H1 (cell line): ENCODE measurements around the gene NPHP4. TPM values are rescaled to one million over a fixed set of nuclear protein-coding genes. Genes with fewer than 3 reads are reported as not detected.

Experiments
- CTCF ChIA-PET: fragments of 300-600 bp; sonication (Branson Sonifier 250); formaldehyde crosslinking; loops from one replicate; lab custom pipeline; 2021; ENCODE audit not compliant: partially characterized antibody; lab: Charles Lee
- POLR2A ChIA-PET: fragments of 300-600 bp; sonication (Branson Sonifier 250); formaldehyde crosslinking; loops from one replicate; lab custom pipeline; 2021; ENCODE audit warnings: inconsistent platforms; ENCODE audit not compliant: partially characterized antibody; lab: Charles Lee
- DNase-seq, 2 experiments: peaks; one replicate each; pipeline versions ENCODE4 v3.0.0 to v3.0.0-alpha.2; 2010 to 2022; ENCODE audit warnings: low spot score in 2 of 2, low read depth in 1 of 2, mixed read lengths in 1 of 2
- FAIRE-seq: peaks from 2 replicates; lab custom pipeline; 2011; peaks lifted over from hg19 to GRCh38; lab: Jason Lieb, UNC
- H2AFZ ChIP-seq: 2 replicates; pipeline ENCODE4 v1.8.1; 2012; ENCODE audit warnings: low read length, inconsistent platforms
- H2AK5ac ChIP-seq: 2 replicates; pipeline ENCODE4 v1.6.1; 2013; ENCODE audit warnings: low read depth, low read length
- H2BK120ac ChIP-seq: replicated peaks from 2 replicates; pipeline ENCODE3; 2013; ENCODE audit warnings: low read depth, low read length, inconsistent platforms
- H2BK12ac ChIP-seq: 2 replicates; pipeline ENCODE4 v1.6.1; 2013; ENCODE audit warnings: low read depth, low read length
- H2BK15ac ChIP-seq: 2 replicates; pipeline ENCODE4 v1.6.1; 2013; ENCODE audit warnings: low read length
- H2BK20ac ChIP-seq: 2 replicates; pipeline ENCODE4 v1.6.1; 2013; ENCODE audit warnings: low read length
- H2BK5ac ChIP-seq: 2 replicates; pipeline ENCODE4 v1.6.1; 2013; ENCODE audit warnings: low read depth, low read length
- H3K14ac ChIP-seq: 2 replicates; pipeline ENCODE4 v1.6.1; 2013; ENCODE audit warnings: inconsistent platforms; ENCODE audit not compliant: insufficient read length
- H3K18ac ChIP-seq: 2 replicates; pipeline ENCODE4 v1.6.1; 2013; ENCODE audit warnings: low read length; ENCODE audit errors: extremely low read depth
- H3K23ac ChIP-seq: 2 replicates; pipeline ENCODE4 v1.6.1; 2013; ENCODE audit warnings: inconsistent platforms; ENCODE audit not compliant: insufficient read length
- H3K23me2 ChIP-seq: 2 replicates; pipeline ENCODE4 v1.6.1; 2013; ENCODE audit warnings: low read depth, low read length
- H3K27ac ChIP-seq: 2 replicates; pipeline ENCODE4 v1.6.1; 2011; ENCODE audit warnings: low read depth, low read length, inconsistent platforms
- H3K27me3 ChIP-seq, 4 experiments: replicated peaks in 1 of 4; 1 replicate in 1 of 4; 2 replicates in 3 of 4; pipeline versions ENCODE4 v1.6.1 to v1.8.1; 2011 to 2013; ENCODE audit warnings: low read length in 3 of 4, mild to moderate bottlenecking in 3 of 4, inconsistent platforms in 2 of 4, mixed read lengths in 2 of 4, moderate library complexity in 1 of 4; ENCODE audit not compliant: control insufficient read depth in 3 of 4, insufficient read depth in 3 of 4; ENCODE audit errors: extremely low read depth in 1 of 4
- H3K36me3 ChIP-seq, 4 experiments: 2 replicates each; pipeline versions ENCODE4 v1.6.1 to v1.8.1; 2011 to 2013; ENCODE audit warnings: mild to moderate bottlenecking in 4 of 4, low read length in 3 of 4, moderate library complexity in 2 of 4, control low read depth in 1 of 4, inconsistent platforms in 1 of 4; ENCODE audit not compliant: insufficient read depth in 4 of 4, control insufficient read depth in 2 of 4
- H3K4ac ChIP-seq: replicated peaks from 2 replicates; pipeline ENCODE3; 2013; ENCODE audit warnings: low read length, low read depth, mixed read lengths, inconsistent platforms; ENCODE audit not compliant: insufficient read length
- H3K4me1 ChIP-seq, 4 experiments: replicated peaks in 1 of 4; 1 replicate in 1 of 4; 2 replicates in 3 of 4; pipeline versions ENCODE4 v1.6.1 to v1.8.1; 2011 to 2013; ENCODE audit warnings: low read length in 3 of 4, inconsistent platforms in 2 of 4, mixed read lengths in 1 of 4; ENCODE audit not compliant: insufficient read depth in 4 of 4, control insufficient read depth in 3 of 4
- H3K4me2 ChIP-seq, 2 experiments: 2 replicates each; pipeline versions ENCODE4 v1.6.1 to v1.8.1; 2011 to 2013; ENCODE audit warnings: low read depth in 2 of 2, low read length in 2 of 2, control low read depth in 1 of 2, inconsistent platforms in 1 of 2, mild to moderate bottlenecking in 1 of 2; ENCODE audit not compliant: insufficient read depth in 1 of 2
- H3K4me3 ChIP-seq, 4 experiments: fragments of 200-600, 300-600 bp in 1 of 4; sonication (generic), shearing (Covaris generic), sonication (Bioruptor Twin) in 1 of 4; 2 replicates each; pipeline versions ENCODE4 v1.5.1 to v1.8.1; 2011 to 2016; ENCODE audit warnings: low read length in 4 of 4, low read depth in 3 of 4, control low read depth in 2 of 4, inconsistent platforms in 2 of 4, mild to moderate bottlenecking in 2 of 4, mixed read lengths in 1 of 4, moderate library complexity in 1 of 4; ENCODE audit not compliant: insufficient read depth in 2 of 4; ENCODE audit errors: extremely low read depth in 1 of 4
- H3K56ac ChIP-seq: replicated peaks from 2 replicates; pipeline ENCODE3; 2013; ENCODE audit warnings: low read depth, mild to moderate bottlenecking, mixed read lengths, low read length, inconsistent platforms; ENCODE audit not compliant: insufficient read length
- H3K79me1 ChIP-seq: 2 replicates; pipeline ENCODE4 v1.6.1; 2013; ENCODE audit warnings: low read depth, low read length, control low read depth
- H3K79me2 ChIP-seq, 2 experiments: 2 replicates each; pipeline versions ENCODE4 v1.6.1 to v1.8.1; 2012 to 2013; ENCODE audit warnings: low read length in 2 of 2, mild to moderate bottlenecking in 2 of 2, inconsistent platforms in 1 of 2; ENCODE audit not compliant: insufficient read depth in 2 of 2, control insufficient read depth in 1 of 2
- H3K9ac ChIP-seq, 4 experiments: replicated peaks in 1 of 4; 1 replicate in 1 of 4; 2 replicates in 3 of 4; pipeline versions ENCODE4 v1.6.1 to v1.8.1; 2011 to 2013; ENCODE audit warnings: low read depth in 3 of 4, low read length in 3 of 4, control low read depth in 2 of 4, mild to moderate bottlenecking in 2 of 4, moderate library complexity in 2 of 4, inconsistent platforms in 1 of 4; ENCODE audit errors: extremely low read depth in 1 of 4
- H3K9me3 ChIP-seq, 2 experiments: 2 replicates each; pipeline versions ENCODE4 v1.6.1 to v1.8.1; 2012 to 2013; ENCODE audit warnings: mild to moderate bottlenecking in 2 of 2, moderate library complexity in 2 of 2, control low read depth in 1 of 2, inconsistent platforms in 1 of 2, low read depth in 1 of 2, low read length in 1 of 2, mixed read lengths in 1 of 2; ENCODE audit not compliant: insufficient read depth in 2 of 2
- H4K20me1 ChIP-seq, 2 experiments: replicated peaks in 1 of 2; 2 replicates each; pipeline versions ENCODE3 to v1.8.1; 2011 to 2013; ENCODE audit warnings: inconsistent platforms in 2 of 2, low read length in 2 of 2, mild to moderate bottlenecking in 1 of 2; ENCODE audit not compliant: insufficient read depth in 2 of 2, control insufficient read depth in 1 of 2
- H4K5ac ChIP-seq: 2 replicates; pipeline ENCODE4 v1.6.1; 2013; ENCODE audit warnings: low read length, low read depth, mixed read lengths, inconsistent platforms; ENCODE audit not compliant: insufficient read length
- H4K8ac ChIP-seq: 2 replicates; pipeline ENCODE4 v1.8.0; 2013; ENCODE audit warnings: mild to moderate bottlenecking, moderate library complexity, low read length, inconsistent platforms; ENCODE audit not compliant: insufficient read depth; ENCODE audit errors: extremely low read depth
- H4K91ac ChIP-seq: replicated peaks from 2 replicates; pipeline ENCODE3; 2013; ENCODE audit warnings: low read length, mixed read lengths, inconsistent platforms; ENCODE audit not compliant: insufficient read length
- ASH2L ChIP-seq: fragments of 200-600, 300-600 bp; sonication (generic); IDR thresholded peaks from one replicate; pipeline ENCODE4 v1.7.1; 2017; ENCODE audit warnings: low read length
- CTCF ChIP-seq, 3 experiments: IDR thresholded peaks; 1 replicate in 2 of 3; 2 replicates in 1 of 3; pipeline versions ENCODE4 v1.5.1 to v1.6.1; 2011; ENCODE audit warnings: low read length in 3 of 3, mild to moderate bottlenecking in 3 of 3, inconsistent platforms in 2 of 3, low read depth in 1 of 3, moderate library complexity in 1 of 3; ENCODE audit not compliant: insufficient read depth in 1 of 3; ENCODE audit errors: control extremely low read depth in 1 of 3
- GTF2F1 ChIP-seq: IDR thresholded peaks from 2 replicates; pipeline ENCODE4 v1.6.1; 2012; ENCODE audit warnings: low read depth, low read length, improper control_type of control experiment, borderline replicate concordance
- JUN ChIP-seq: IDR thresholded peaks from 2 replicates; pipeline ENCODE4 v1.6.1; 2011; ENCODE audit warnings: low read depth, mild to moderate bottlenecking, improper control_type of control experiment, low read length
- RAD21 ChIP-seq, 2 experiments: IDR thresholded peaks in 1 of 2; conservative IDR thresholded peaks in 1 of 2; 2 replicates each; pipeline ENCODE4 v1.6.1; 2011; ENCODE audit warnings: low read depth in 2 of 2, low read length in 2 of 2, improper control_type of control experiment in 1 of 2, inconsistent platforms in 1 of 2, mild to moderate bottlenecking in 1 of 2, moderate library complexity in 1 of 2
- WGBS, 2 experiments: shearing (Covaris generic) in 1 of 2; methylation state at CpG; one replicate each; pipeline versions ENCODE4 v1.1.6 to v1.1.7; 2013 to 2015; ENCODE audit warnings: low lambda C conversion rate in 2 of 2, mixed read lengths in 2 of 2, inconsistent platforms in 1 of 2, low coverage in 1 of 2, missing lambda C conversion rate in 1 of 2; ENCODE audit not compliant: insufficient replicate concordance in 2 of 2, insufficient coverage in 1 of 2, insufficient read length in 1 of 2; ENCODE audit errors: extremely low coverage in 1 of 2, missing lambda C conversion rate in 1 of 2; 5-methylcytosine and 5-hydroxymethylcytosine counted together
- polyA plus RNA-seq, 7 experiments: library from polyadenylated mRNA; depleted of rRNA in 3 of 7; stranded (reverse) in 5 of 7; unstranded in 2 of 7; fragments of >200 nt in 5 of 7; fragments of 200-250 nt in 2 of 7; gene quantifications; 1 replicate in 5 of 7; 2 replicates in 1 of 7; 4 replicates in 1 of 7; pipeline versions ENCODE4 v1.2.1 to v1.2.3, GENCODE V29; 2011 to 2013; ENCODE audit warnings: missing spikeins in 2 of 7, mixed read lengths in 2 of 7
- total RNA-seq: library from RNA; stranded (reverse); fragmentation: NEBNext Ultra II Directional; extraction: Animal tissue kit (Norgen Biotek cat#: 25700); gene quantifications from 2 replicates; pipeline ENCODE4 v1.2.1, GENCODE V29; 2021

Gene NPHP4
- total and polyA plus RNA-seq, 2 of the 8 experiments (the other 6 are each of a cell fraction or from before 2014, with no cell fraction given): 5.8 to 14.0 TPM

- H3K14ac ChIP-seq: no peak overlapping the region
- no peak overlapping the region for H4K5ac ChIP-seq
- no peak overlapping the region for H3K4me3 ChIP-seq
- no peak overlapping the region for H2BK5ac ChIP-seq
- H3K79me1 ChIP-seq: no peaks in the 10 kb centered on the region
- H3K27me3 ChIP-seq: no peaks in the 10 kb centered on the region
- H3K4me2 ChIP-seq: no peak overlapping the region
- DNase-seq (no peak), FAIRE-seq (no peak)
- H2BK15ac ChIP-seq: no peak overlapping the region
- no peaks in the 10 kb centered on the region for H3K23me2 ChIP-seq
- no peak overlapping the region for H3K18ac ChIP-seq
- CTCF ChIA-PET: interaction anchor here (0.8 to 2.5 kb wide), 10 partner anchors 11 to 260 kb away, joined by 3 to 6 read pairs (median 3); no protein-coding TSS in a partner anchor
- H2AK5ac ChIP-seq: no peak overlapping the region
- H3K9ac ChIP-seq: no peak overlapping the region
- H3K79me2 ChIP-seq: no peaks in the 10 kb centered on the region
- H4K91ac ChIP-seq: no peak overlapping the region
- no peak overlapping the region for H2BK120ac ChIP-seq
- H3K27ac ChIP-seq: no peak overlapping the region
- peaks cover 0 to 3% (median 0%) of the 10 kb centered on the region in 4 experiments; a peak in 2 of 7 replicates for H3K4me1 ChIP-seq
- H2BK20ac ChIP-seq: no peak overlapping the region
- TF ChIP-seq RAD21 (IDR thresholded peaks at IDR 0.05 in 1 of 2, conservative IDR thresholded peaks at IDR 0.05 in 1 of 2; ENCODE audit: low read depth in 2 of 2, low read length in 2 of 2) (peak; percentile 48 to 61), CTCF (IDR thresholded peaks at IDR 0.05; ENCODE audit: control extremely low read depth in 1 of 3, insufficient read depth in 1 of 3, low read depth in 1 of 3, low read length in 3 of 3) (peak in 2 of 3 experiments; percentile 31 to 39; a peak in 2 of 4 replicates), GTF2F1 (no peak), JUN (no peak), ASH2L (no peak)
- TF ChIP-seq, all 59 proteins: peak for 2
- Histone ChIP-seq H3K36me3 (no peaks in the 10 kb centered on the region), H2AFZ (no peak overlapping the region), H2BK12ac (no peak overlapping the region), H3K56ac (no peak overlapping the region), H3K4ac (no peak overlapping the region), H3K23ac (no peak overlapping the region), H4K8ac (peak overlapping the region; percentile 64; the same call in 1 of the 2 replicates), H4K20me1 (no peaks in the 10 kb centered on the region), H3K9me3 (no peaks in the 10 kb centered on the region; a peak in 1 of 4 replicates)
- POLR2A ChIA-PET: interaction anchor here (0.6 to 0.7 kb wide), 2 partner anchors 22 to 330 kb away, joined by 3 read pairs; no protein-coding TSS in a partner anchor
- 95% methylated on average over 17 of the region's 25 CpGs; no CpG with 5 or more reads in 1 of the 2 experiments for WGBS, 2 experiments
Observed at GRCh38 chr1:5858844-5859407, 133.3 kb downstream of the NPHP4 start.
